MM.1S (cell line): ENCODE measurements around the gene MCF2L2.

Source experiments
- EZH2 ChIP-seq: fragments of 300-600 bp; sonication (generic); optimal IDR thresholded peaks from 2 replicates; pipeline ENCODE3; 2017; ENCODE audit warnings: low read depth, mild to moderate bottlenecking, antibody characterized with exemption, low read length, mixed read lengths
- TF ChIP-seq, protein P1 (sequence below): fragments of 300-600 bp; sonication (generic); IDR thresholded peaks from 2 replicates; pipeline ENCODE4 v1.5.1; 2016; ENCODE audit warnings: antibody characterized with exemption, low read length, mixed read lengths

- TF ChIP-seq, protein P1, sequence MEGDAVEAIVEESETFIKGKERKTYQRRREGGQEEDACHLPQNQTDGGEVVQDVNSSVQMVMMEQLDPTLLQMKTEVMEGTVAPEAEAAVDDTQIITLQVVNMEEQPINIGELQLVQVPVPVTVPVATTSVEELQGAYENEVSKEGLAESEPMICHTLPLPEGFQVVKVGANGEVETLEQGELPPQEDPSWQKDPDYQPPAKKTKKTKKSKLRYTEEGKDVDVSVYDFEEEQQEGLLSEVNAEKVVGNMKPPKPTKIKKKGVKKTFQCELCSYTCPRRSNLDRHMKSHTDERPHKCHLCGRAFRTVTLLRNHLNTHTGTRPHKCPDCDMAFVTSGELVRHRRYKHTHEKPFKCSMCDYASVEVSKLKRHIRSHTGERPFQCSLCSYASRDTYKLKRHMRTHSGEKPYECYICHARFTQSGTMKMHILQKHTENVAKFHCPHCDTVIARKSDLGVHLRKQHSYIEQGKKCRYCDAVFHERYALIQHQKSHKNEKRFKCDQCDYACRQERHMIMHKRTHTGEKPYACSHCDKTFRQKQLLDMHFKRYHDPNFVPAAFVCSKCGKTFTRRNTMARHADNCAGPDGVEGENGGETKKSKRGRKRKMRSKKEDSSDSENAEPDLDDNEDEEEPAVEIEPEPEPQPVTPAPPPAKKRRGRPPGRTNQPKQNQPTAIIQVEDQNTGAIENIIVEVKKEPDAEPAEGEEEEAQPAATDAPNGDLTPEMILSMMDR: no peak
- no peak for TF ChIP-seq EZH2
These were observed 296.0 kb downstream of the MCF2L2 start for GRCh38 chr3:183132409-183132808.
